Measurements from ENCODE around the gene GRIK1. TPM values are rescaled to one million over a fixed set of nuclear protein-coding genes. Genes with fewer than 3 reads are reported as not detected.

The GRIK1 gene
- polyA plus RNA-seq, 2 donors = 0.01 to 0.02 TPM

- WGBS, 2 donors = 83 to 85% methylated on average over 2 of the region's 2 CpGs
- H3K36me3 ChIP-seq (ENCODE audit: control insufficient read depth in 2 of 2, insufficient read depth in 2 of 2, low read length in 1 of 2) = no peaks in the 10 kb centered on the region
- no peaks in the 10 kb centered on the region for H3K27me3 ChIP-seq (ENCODE audit: control insufficient read depth in 1 of 2, insufficient read depth in 2 of 2, low read length in 2 of 2)
- H3K4me3 ChIP-seq (ENCODE audit: low read depth in 1 of 2, low read length in 2 of 2) = no peak overlapping the region
- no peaks in the 10 kb centered on the region for H3K9me3 ChIP-seq (ENCODE audit: control insufficient read depth in 2 of 2, insufficient read depth in 1 of 2, low read depth in 1 of 2, low read length in 1 of 2)
- H3K4me1 ChIP-seq (ENCODE audit: control insufficient read depth in 2 of 2, insufficient read depth in 2 of 2, low read length in 1 of 2) = no peaks in the 10 kb centered on the region
- no peak overlapping the region for H3K27ac ChIP-seq (ENCODE audit: low read depth in 2 of 2, low read length in 1 of 2)
Observed at GRCh38 chr21:29660047-29660720, 279.6 kb downstream of the GRIK1 start.

GRCh38 chr21:29658934-29659203 is 280.9 kb downstream of the GRIK1 start:
- H3K36me3 ChIP-seq (ENCODE audit: control insufficient read depth in 2 of 2, insufficient read depth in 2 of 2, low read length in 1 of 2) = no peaks in the 10 kb centered on the region
- H3K9me3 ChIP-seq (ENCODE audit: control insufficient read depth in 2 of 2, insufficient read depth in 1 of 2, low read depth in 1 of 2, low read length in 1 of 2) = no peaks in the 10 kb centered on the region
- 45 to 50% methylated on average over 1 of the region's 1 CpG for WGBS, 2 donors

GRCh38 chr21:29658177-29658933 is 281.4 kb downstream of the GRIK1 start:
- 79 to 85% methylated on average over 10 of the region's 10 CpGs for WGBS, 2 donors

More at GRCh38 chr21:29658934-29659203, 280.9 kb downstream of the GRIK1 start:
- Histone ChIP-seq H3K27ac (ENCODE audit: low read depth in 2 of 2, low read length in 1 of 2) (no peak overlapping the region), H3K4me3 (ENCODE audit: low read depth in 1 of 2, low read length in 2 of 2) (no peak overlapping the region), H3K27me3 (ENCODE audit: control insufficient read depth in 1 of 2, insufficient read depth in 2 of 2, low read length in 2 of 2) (no peaks in the 10 kb centered on the region), H3K4me1 (ENCODE audit: control insufficient read depth in 2 of 2, insufficient read depth in 2 of 2, low read length in 1 of 2) (no peaks in the 10 kb centered on the region)

GRCh38 chr21:29657240-29657989 is 282.4 kb downstream of the GRIK1 start:
- no peaks in the 10 kb centered on the region for H3K27me3 ChIP-seq (ENCODE audit: control insufficient read depth in 1 of 2, insufficient read depth in 2 of 2, low read length in 2 of 2)
- no peaks in the 10 kb centered on the region for H3K36me3 ChIP-seq (ENCODE audit: control insufficient read depth in 2 of 2, insufficient read depth in 2 of 2, low read length in 1 of 2)
- no peaks in the 10 kb centered on the region for H3K9me3 ChIP-seq (ENCODE audit: control insufficient read depth in 2 of 2, insufficient read depth in 1 of 2, low read depth in 1 of 2, low read length in 1 of 2)
- H3K27ac ChIP-seq (ENCODE audit: low read depth in 2 of 2, low read length in 1 of 2) = no peak overlapping the region
- no peak overlapping the region for H3K4me3 ChIP-seq (ENCODE audit: low read depth in 1 of 2, low read length in 2 of 2)
- no peaks in the 10 kb centered on the region for H3K4me1 ChIP-seq (ENCODE audit: control insufficient read depth in 2 of 2, insufficient read depth in 2 of 2, low read length in 1 of 2)
- 57 to 71% methylated on average over 9 of the region's 9 CpGs for WGBS, 2 donors

More at GRCh38 chr21:29658177-29658933, 281.4 kb downstream of the GRIK1 start:
- H3K27ac ChIP-seq (ENCODE audit: low read depth in 2 of 2, low read length in 1 of 2) = no peak overlapping the region
- no peaks in the 10 kb centered on the region for H3K36me3 ChIP-seq (ENCODE audit: control insufficient read depth in 2 of 2, insufficient read depth in 2 of 2, low read length in 1 of 2)
- no peaks in the 10 kb centered on the region for H3K27me3 ChIP-seq (ENCODE audit: control insufficient read depth in 1 of 2, insufficient read depth in 2 of 2, low read length in 2 of 2)
- H3K9me3 ChIP-seq (ENCODE audit: control insufficient read depth in 2 of 2, insufficient read depth in 1 of 2, low read depth in 1 of 2, low read length in 1 of 2) = no peaks in the 10 kb centered on the region
- no peaks in the 10 kb centered on the region for H3K4me1 ChIP-seq (ENCODE audit: control insufficient read depth in 2 of 2, insufficient read depth in 2 of 2, low read length in 1 of 2)
- H3K4me3 ChIP-seq (ENCODE audit: low read depth in 1 of 2, low read length in 2 of 2) = no peak overlapping the region

GRCh38 chr21:29656504-29657239 is 283.1 kb downstream of the GRIK1 start:
- no peaks in the 10 kb centered on the region for H3K9me3 ChIP-seq (ENCODE audit: control insufficient read depth in 2 of 2, insufficient read depth in 1 of 2, low read depth in 1 of 2, low read length in 1 of 2)
- WGBS, 2 donors = 26 to 34% methylated on average over 6 of the region's 6 CpGs
- H3K27me3 ChIP-seq (ENCODE audit: control insufficient read depth in 1 of 2, insufficient read depth in 2 of 2, low read length in 2 of 2) = no peaks in the 10 kb centered on the region
- H3K36me3 ChIP-seq (ENCODE audit: control insufficient read depth in 2 of 2, insufficient read depth in 2 of 2, low read length in 1 of 2) = no peaks in the 10 kb centered on the region
- H3K27ac ChIP-seq (ENCODE audit: low read depth in 2 of 2, low read length in 1 of 2) = no peak overlapping the region
- no peak overlapping the region for H3K4me3 ChIP-seq (ENCODE audit: low read depth in 1 of 2, low read length in 2 of 2)
- H3K4me1 ChIP-seq (ENCODE audit: control insufficient read depth in 2 of 2, insufficient read depth in 2 of 2, low read length in 1 of 2) = no peaks in the 10 kb centered on the region

GRCh38 chr21:29655577-29655976 is 284.2 kb downstream of the GRIK1 start:
- H3K27me3 ChIP-seq (ENCODE audit: control insufficient read depth in 1 of 2, insufficient read depth in 2 of 2, low read length in 2 of 2) = no peaks in the 10 kb centered on the region
- H3K4me1 ChIP-seq (ENCODE audit: control insufficient read depth in 2 of 2, insufficient read depth in 2 of 2, low read length in 1 of 2) = no peaks in the 10 kb centered on the region
- H3K4me3 ChIP-seq (ENCODE audit: low read depth in 1 of 2, low read length in 2 of 2) = no peak overlapping the region
- H3K36me3 ChIP-seq (ENCODE audit: control insufficient read depth in 2 of 2, insufficient read depth in 2 of 2, low read length in 1 of 2) = no peaks in the 10 kb centered on the region
- no peak overlapping the region for H3K27ac ChIP-seq (ENCODE audit: low read depth in 2 of 2, low read length in 1 of 2)
- WGBS, 2 donors = 94% methylated on average over 6 of the region's 6 CpGs
- H3K9me3 ChIP-seq (ENCODE audit: control insufficient read depth in 2 of 2, insufficient read depth in 1 of 2, low read depth in 1 of 2, low read length in 1 of 2) = no peaks in the 10 kb centered on the region

GRCh38 chr21:29654855-29655254 is 284.9 kb downstream of the GRIK1 start:
- Histone ChIP-seq H3K27me3 (ENCODE audit: control insufficient read depth in 1 of 2, insufficient read depth in 2 of 2, low read length in 2 of 2) (no peaks in the 10 kb centered on the region), H3K4me1 (ENCODE audit: control insufficient read depth in 2 of 2, insufficient read depth in 2 of 2, low read length in 1 of 2) (no peaks in the 10 kb centered on the region), H3K4me3 (ENCODE audit: low read depth in 1 of 2, low read length in 2 of 2) (no peak overlapping the region), H3K27ac (ENCODE audit: low read depth in 2 of 2, low read length in 1 of 2) (no peak overlapping the region), H3K36me3 (ENCODE audit: control insufficient read depth in 2 of 2, insufficient read depth in 2 of 2, low read length in 1 of 2) (no peaks in the 10 kb centered on the region), H3K9me3 (ENCODE audit: control insufficient read depth in 2 of 2, insufficient read depth in 1 of 2, low read depth in 1 of 2, low read length in 1 of 2) (no peaks in the 10 kb centered on the region)
- 88 to 91% methylated on average over 3 of the region's 3 CpGs for WGBS, 2 donors

- Histone ChIP-seq H3K27me3 (ENCODE audit: control insufficient read depth in 1 of 2, insufficient read depth in 2 of 2, low read length in 2 of 2) (no peaks in the 10 kb centered on the region), H3K27ac (ENCODE audit: low read depth in 2 of 2, low read length in 1 of 2) (no peak overlapping the region), H3K4me3 (ENCODE audit: low read depth in 1 of 2, low read length in 2 of 2) (no peak overlapping the region), H3K4me1 (ENCODE audit: control insufficient read depth in 2 of 2, insufficient read depth in 2 of 2, low read length in 1 of 2) (no peaks in the 10 kb centered on the region), H3K9me3 (ENCODE audit: control insufficient read depth in 2 of 2, insufficient read depth in 1 of 2, low read depth in 1 of 2, low read length in 1 of 2) (no peaks in the 10 kb centered on the region), H3K36me3 (ENCODE audit: control insufficient read depth in 2 of 2, insufficient read depth in 2 of 2, low read length in 1 of 2) (no peaks in the 10 kb centered on the region)
Observed at GRCh38 chr21:29654203-29654602, 285.6 kb downstream of the GRIK1 start.

- 82 to 94% methylated on average over 6 of the region's 6 CpGs for WGBS, 2 donors
- no peaks in the 10 kb centered on the region for H3K4me1 ChIP-seq (ENCODE audit: control insufficient read depth in 2 of 2, insufficient read depth in 2 of 2, low read length in 1 of 2)
- no peak overlapping the region for H3K27ac ChIP-seq (ENCODE audit: low read depth in 2 of 2, low read length in 1 of 2)
- no peaks in the 10 kb centered on the region for H3K9me3 ChIP-seq (ENCODE audit: control insufficient read depth in 2 of 2, insufficient read depth in 1 of 2, low read depth in 1 of 2, low read length in 1 of 2)
- H3K36me3 ChIP-seq (ENCODE audit: control insufficient read depth in 2 of 2, insufficient read depth in 2 of 2, low read length in 1 of 2) = no peaks in the 10 kb centered on the region
- no peaks in the 10 kb centered on the region for H3K27me3 ChIP-seq (ENCODE audit: control insufficient read depth in 1 of 2, insufficient read depth in 2 of 2, low read length in 2 of 2)
- no peak overlapping the region for H3K4me3 ChIP-seq (ENCODE audit: low read depth in 1 of 2, low read length in 2 of 2)
Observed at GRCh38 chr21:29650523-29651022, 289.2 kb downstream of the GRIK1 start.
